ENCODE measurements around the gene NNMT. TPM values are rescaled to one million over a fixed set of nuclear protein-coding genes. Genes with fewer than 3 reads are reported as not detected.
A peak's percentile ranks its signal among the peaks of the same experiment; 100 is the strongest.

Gene NNMT
- total RNA-seq, 1 donor from 2014 or later, result 2.8 TPM

GRCh38 chr11:114291381-114291780 is 4.8 kb upstream of the NNMT start:
- DNase-seq (ENCODE audit: extremely low spot score, unreplicated experiment), result no peak
- Mint-ChIP-seq H3K4me1 (ENCODE audit: unreplicated experiment) (peaks cover 26% of the 10 kb centered on the region), H3K27me3 (no peaks in the 10 kb centered on the region), H3K9me3 (peaks cover 11% of the 10 kb centered on the region), H3K27ac (no peak overlapping the region), H3K4me3 (no peak overlapping the region), H3K36me3 (peaks cover 4% of the 10 kb centered on the region)
- TF ChIP-seq CTCF (conservative IDR thresholded peaks at IDR 0.05), result no peak

GRCh38 chr11:114291842-114292680 is 4.1 kb upstream of the NNMT start:
- DNase-seq (ENCODE audit: extremely low spot score, unreplicated experiment), result no peak
- TF ChIP-seq CTCF (conservative IDR thresholded peaks at IDR 0.05), result no peak
- Mint-ChIP-seq H3K36me3 (peaks cover 4% of the 10 kb centered on the region), H3K4me1 (ENCODE audit: unreplicated experiment) (peaks cover 26% of the 10 kb centered on the region), H3K27ac (peak overlapping the region; percentile 11), H3K9me3 (peaks cover 11% of the 10 kb centered on the region), H3K27me3 (no peaks in the 10 kb centered on the region), H3K4me3 (peak overlapping the region; percentile 9)

GRCh38 chr11:114293201-114293711 is 2.9 kb upstream of the NNMT start:
- no peak for DNase-seq (ENCODE audit: extremely low spot score, unreplicated experiment)
- peaks cover 11% of the 10 kb centered on the region for H3K9me3 Mint-ChIP-seq
- peaks cover 26% of the 10 kb centered on the region for H3K4me1 Mint-ChIP-seq (ENCODE audit: unreplicated experiment)
- H3K36me3 Mint-ChIP-seq, result peaks cover 4% of the 10 kb centered on the region
- H3K27ac Mint-ChIP-seq, result peak overlapping the region; percentile 83
- no peak for TF ChIP-seq CTCF (conservative IDR thresholded peaks at IDR 0.05)
- H3K27me3 Mint-ChIP-seq, result no peaks in the 10 kb centered on the region
- no peak overlapping the region for H3K4me3 Mint-ChIP-seq

GRCh38 chr11:114296605-114297372 is 590 bp downstream of the NNMT start:
- no peak overlapping the region for H3K4me3 Mint-ChIP-seq

More at GRCh38 chr11:114296605-114297372, 590 bp downstream of the NNMT start:
- H3K4me1 Mint-ChIP-seq (ENCODE audit: unreplicated experiment), result peaks cover 25% of the 10 kb centered on the region
- DNase-seq (ENCODE audit: extremely low spot score, unreplicated experiment), result no peak
- H3K27ac Mint-ChIP-seq, result peak overlapping the region; percentile 97
- H3K36me3 Mint-ChIP-seq, result peaks cover 7% of the 10 kb centered on the region
- no peaks in the 10 kb centered on the region for H3K27me3 Mint-ChIP-seq
- no peak for TF ChIP-seq CTCF (conservative IDR thresholded peaks at IDR 0.05)
- H3K9me3 Mint-ChIP-seq, result peaks cover 10% of the 10 kb centered on the region

All from type B pancreatic cell (in vitro differentiated cells).